ENCODE results near the gene KRT3. TPM values are rescaled to one million over a fixed set of nuclear protein-coding genes. Genes with fewer than 3 reads are reported as not detected.

KRT3 gene
- total and polyA plus RNA-seq, 7 experiments from 2014 or later: not detected

GRCh38 chr12:52769946-52770345 lies 26.0 kb downstream of the KRT3 start:
- peaks cover 0 to 5% (median 0%) of the 10 kb centered on the region in 11 donors for H3K9me3 Mint-ChIP-seq
- no peak overlapping the region for H3K27ac ChIP-seq (ENCODE audit: low read depth, low read length)
- ATAC-seq: no peak
- no peak overlapping the region for H3K4me3 ChIP-seq (ENCODE audit: low read length)
- H3K27me3 ChIP-seq (ENCODE audit: control insufficient read depth in 2 of 2, insufficient read depth in 2 of 2, low read length in 2 of 2): no peaks in the 10 kb centered on the region
- H3K36me3 ChIP-seq (ENCODE audit: control insufficient read depth in 2 of 3, insufficient read depth in 3 of 3, low read length in 3 of 3): no peaks in the 10 kb centered on the region
- ChIA-PET CTCF (interaction anchor here (0.6 kb wide), 1 partner anchor 475 kb away, joined by 3 read pairs; no protein-coding TSS in a partner anchor), POLR2A (no interaction called here)
- H3K4me1 Mint-ChIP-seq: peaks cover 0 to 1% (median 0%) of the 10 kb centered on the region in 7 donors
- no peak overlapping the region for H3K4me3 Mint-ChIP-seq
- DNase-seq: no peak
- H3K4me1 ChIP-seq (ENCODE audit: control insufficient read depth in 2 of 2, insufficient read depth in 2 of 2, low read length in 2 of 2): no peaks in the 10 kb centered on the region
- peaks cover 0 to 10% (median 0%) of the 10 kb centered on the region in 5 donors for H3K27me3 Mint-ChIP-seq
- no peaks in the 10 kb centered on the region for H3K9me3 ChIP-seq (ENCODE audit: control insufficient read depth in 2 of 3, low read length in 3 of 3)
- intact Hi-C loops (cut with micrococcal nuclease): no loop called here
- peak overlapping the region in 1 of 9 donors; percentile 92 for H3K27ac Mint-ChIP-seq
- H3K36me3 Mint-ChIP-seq: no peaks in the 10 kb centered on the region

GRCh38 chr12:52769354-52769753 lies 26.6 kb downstream of the KRT3 start:
- Histone ChIP-seq H3K27ac (ENCODE audit: low read depth, low read length) (no peak overlapping the region), H3K4me3 (ENCODE audit: low read length) (no peak overlapping the region), H3K27me3 (ENCODE audit: control insufficient read depth in 2 of 2, insufficient read depth in 2 of 2, low read length in 2 of 2) (no peaks in the 10 kb centered on the region), H3K36me3 (ENCODE audit: control insufficient read depth in 2 of 3, insufficient read depth in 3 of 3, low read length in 3 of 3) (no peaks in the 10 kb centered on the region), H3K4me1 (ENCODE audit: control insufficient read depth in 2 of 2, insufficient read depth in 2 of 2, low read length in 2 of 2) (no peaks in the 10 kb centered on the region), H3K9me3 (ENCODE audit: control insufficient read depth in 2 of 3, low read length in 3 of 3) (no peaks in the 10 kb centered on the region)
- Mint-ChIP-seq H3K9me3 (peaks cover 0 to 5% (median 0%) of the 10 kb centered on the region in 11 donors), H3K4me1 (peaks cover 0 to 1% (median 0%) of the 10 kb centered on the region in 7 donors), H3K36me3 (no peaks in the 10 kb centered on the region), H3K27ac (no peak overlapping the region), H3K27me3 (peaks cover 0 to 11% (median 0%) of the 10 kb centered on the region in 5 donors), H3K4me3 (no peak overlapping the region)
- CTCF ChIA-PET: no interaction called here
- ATAC-seq (no peak), DNase-seq (no peak)
- POLR2A ChIA-PET: no interaction called here
- intact Hi-C loops (cut with micrococcal nuclease): no loop called here

DNA sequence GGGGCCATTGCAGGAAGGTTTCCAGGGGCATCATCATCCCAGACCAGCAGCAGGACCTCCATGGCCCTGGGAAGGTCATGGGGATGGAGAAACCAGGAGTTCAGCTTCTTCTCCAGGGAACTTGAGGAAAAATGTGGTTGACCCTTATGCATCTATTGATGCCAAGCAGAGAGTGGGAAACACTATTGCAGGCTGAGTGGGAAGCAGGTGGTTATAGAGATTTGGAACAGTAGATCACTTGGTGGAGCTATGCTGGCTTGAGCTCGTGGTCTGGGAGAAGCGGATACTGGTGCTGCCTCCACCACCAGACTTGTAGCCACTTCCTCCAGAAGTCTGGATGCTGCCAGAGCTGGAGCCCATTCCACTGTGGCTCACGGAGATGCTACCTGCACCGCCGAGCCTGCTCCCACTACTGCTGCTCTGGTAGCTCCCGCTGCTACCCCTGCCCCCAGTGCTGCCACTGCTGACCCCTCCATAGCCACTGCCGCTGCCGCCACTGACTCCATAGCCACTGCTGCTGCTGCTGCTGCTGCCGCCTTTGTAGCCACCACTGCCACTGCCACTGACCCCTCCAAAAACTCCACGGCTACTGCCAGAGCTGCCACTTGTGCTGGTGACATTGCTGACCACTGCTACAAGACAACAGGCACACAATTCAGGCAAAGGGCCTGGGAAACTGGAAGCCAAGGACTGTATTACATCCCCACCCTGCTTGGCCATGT lies 27.3 kb downstream of the KRT3 start:
- Histone ChIP-seq H3K36me3 (ENCODE audit: control insufficient read depth in 2 of 3, insufficient read depth in 3 of 3, low read length in 3 of 3) (no peaks in the 10 kb centered on the region), H3K4me1 (ENCODE audit: control insufficient read depth in 2 of 2, insufficient read depth in 2 of 2, low read length in 2 of 2) (no peaks in the 10 kb centered on the region), H3K27ac (ENCODE audit: low read depth, low read length) (no peak overlapping the region), H3K9me3 (ENCODE audit: control insufficient read depth in 2 of 3, low read length in 3 of 3) (no peaks in the 10 kb centered on the region), H3K27me3 (ENCODE audit: control insufficient read depth in 2 of 2, insufficient read depth in 2 of 2, low read length in 2 of 2) (no peaks in the 10 kb centered on the region), H3K4me3 (ENCODE audit: low read length) (no peak overlapping the region)
- intact Hi-C loops (cut with micrococcal nuclease): no loop called here
- no peak overlapping the region for H3K27ac Mint-ChIP-seq
- H3K9me3 Mint-ChIP-seq: peaks cover 0 to 5% (median 0%) of the 10 kb centered on the region in 11 donors
- peaks cover 0 to 1% (median 0%) of the 10 kb centered on the region in 7 donors for H3K4me1 Mint-ChIP-seq
- DNase-seq (no peak), ATAC-seq (no peak)
- H3K4me3 Mint-ChIP-seq: no peak overlapping the region
- H3K27me3 Mint-ChIP-seq: peaks cover 0 to 11% (median 0%) of the 10 kb centered on the region in 5 donors
- CTCF ChIA-PET: interaction anchor here (0.7 kb wide), 2 partner anchors 87 to 1288 kb away, joined by 3 read pairs; no protein-coding TSS in a partner anchor
- POLR2A ChIA-PET: no interaction called here
- H3K36me3 Mint-ChIP-seq: no peaks in the 10 kb centered on the region

DNA sequence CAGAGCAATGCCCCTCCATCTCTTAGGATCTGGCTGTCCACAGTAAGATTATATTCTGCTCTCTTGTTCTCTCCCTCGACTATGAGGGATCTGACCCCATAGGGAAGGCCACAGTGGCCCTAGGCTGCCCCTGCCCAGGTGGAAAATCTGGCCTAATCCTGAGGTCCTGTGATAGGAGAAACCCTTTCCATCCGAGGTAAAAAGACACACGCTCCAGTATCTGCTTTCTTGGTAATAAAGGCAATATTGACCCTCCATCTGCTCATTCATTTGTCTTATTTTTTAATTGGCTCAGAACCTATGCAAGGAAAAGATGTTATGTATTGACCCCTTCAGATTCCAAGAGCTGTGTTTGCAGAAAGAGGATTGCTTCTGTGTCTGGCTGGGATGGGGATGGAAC lies 28.5 kb downstream of the KRT3 start:
- Histone ChIP-seq H3K27ac (ENCODE audit: low read depth, low read length) (no peak overlapping the region), H3K9me3 (ENCODE audit: control insufficient read depth in 2 of 3, low read length in 3 of 3) (no peaks in the 10 kb centered on the region), H3K4me1 (ENCODE audit: control insufficient read depth in 2 of 2, insufficient read depth in 2 of 2, low read length in 2 of 2) (no peaks in the 10 kb centered on the region), H3K36me3 (ENCODE audit: control insufficient read depth in 2 of 3, insufficient read depth in 3 of 3, low read length in 3 of 3) (no peaks in the 10 kb centered on the region), H3K27me3 (ENCODE audit: control insufficient read depth in 2 of 2, insufficient read depth in 2 of 2, low read length in 2 of 2) (no peaks in the 10 kb centered on the region), H3K4me3 (ENCODE audit: low read length) (no peak overlapping the region)
- DNase-seq (no peak), ATAC-seq (no peak)
- intact Hi-C loops (cut with micrococcal nuclease): no loop called here
- peaks cover 0 to 7% (median 0%) of the 10 kb centered on the region in 5 donors for H3K27me3 Mint-ChIP-seq
- H3K4me1 Mint-ChIP-seq: no peaks in the 10 kb centered on the region
- POLR2A ChIA-PET: no interaction called here
- peak overlapping the region in 2 of 9 donors; percentile 3 to 35 for H3K27ac Mint-ChIP-seq
- CTCF ChIA-PET: no interaction called here
- no peak overlapping the region for H3K4me3 Mint-ChIP-seq
- peaks cover 0 to 10% (median 2%) of the 10 kb centered on the region in 11 donors for H3K9me3 Mint-ChIP-seq
- peaks cover 0 to 2% (median 0%) of the 10 kb centered on the region in 5 donors for H3K36me3 Mint-ChIP-seq

DNA sequence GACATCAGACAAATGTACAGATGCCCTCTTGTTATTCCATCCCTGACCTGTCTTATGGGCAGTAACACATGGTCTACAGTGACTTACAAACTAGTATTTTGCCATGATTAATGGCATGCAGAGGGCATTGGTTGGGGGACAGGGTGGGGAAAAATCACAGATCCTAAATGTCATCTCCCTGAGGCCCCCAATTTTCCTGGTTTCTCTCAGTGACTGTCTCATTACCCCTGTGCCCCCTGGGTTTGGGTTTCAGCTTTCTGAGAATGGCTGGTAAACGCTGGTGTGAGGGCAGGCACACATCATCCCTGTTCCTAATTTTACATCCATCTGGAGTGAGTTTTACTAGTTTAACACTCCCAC lies 28.9 kb downstream of the KRT3 start:
- Histone ChIP-seq H3K27ac (ENCODE audit: low read depth, low read length) (no peak overlapping the region), H3K27me3 (ENCODE audit: control insufficient read depth in 2 of 2, insufficient read depth in 2 of 2, low read length in 2 of 2) (no peaks in the 10 kb centered on the region), H3K4me3 (ENCODE audit: low read length) (no peak overlapping the region), H3K9me3 (ENCODE audit: control insufficient read depth in 2 of 3, low read length in 3 of 3) (peaks cover 0 to under 1% (median 0%) of the 10 kb centered on the region in 3 experiments), H3K4me1 (ENCODE audit: control insufficient read depth in 2 of 2, insufficient read depth in 2 of 2, low read length in 2 of 2) (no peaks in the 10 kb centered on the region), H3K36me3 (ENCODE audit: control insufficient read depth in 2 of 3, insufficient read depth in 3 of 3, low read length in 3 of 3) (no peaks in the 10 kb centered on the region)
- intact Hi-C loops (cut with micrococcal nuclease): no loop called here
- no peak overlapping the region for H3K4me3 Mint-ChIP-seq
- peaks cover 0 to 6% (median 0%) of the 10 kb centered on the region in 5 donors for H3K36me3 Mint-ChIP-seq
- ChIA-PET POLR2A (no interaction called here), CTCF (no interaction called here)
- H3K9me3 Mint-ChIP-seq: peaks cover 0 to 14% (median 3%) of the 10 kb centered on the region in 11 donors
- peaks cover 0 to 7% (median 0%) of the 10 kb centered on the region in 5 donors for H3K27me3 Mint-ChIP-seq
- ATAC-seq: no peak
- H3K27ac Mint-ChIP-seq: peak overlapping the region in 2 of 9 donors; percentile 3 to 35
- no peaks in the 10 kb centered on the region for H3K4me1 Mint-ChIP-seq
- DNase-seq: no peak

GRCh38 chr12:52766351-52767019 lies 29.4 kb downstream of the KRT3 start:
- no peaks in the 10 kb centered on the region for H3K4me1 ChIP-seq (ENCODE audit: control insufficient read depth in 2 of 2, insufficient read depth in 2 of 2, low read length in 2 of 2)
- H3K36me3 ChIP-seq (ENCODE audit: control insufficient read depth in 2 of 3, insufficient read depth in 3 of 3, low read length in 3 of 3): no peaks in the 10 kb centered on the region
- ATAC-seq (no peak), DNase-seq (no peak)
- Mint-ChIP-seq H3K4me3 (no peak overlapping the region), H3K36me3 (peaks cover 0 to 6% (median 0%) of the 10 kb centered on the region in 5 donors), H3K27me3 (peaks cover 0 to 7% (median 0%) of the 10 kb centered on the region in 5 donors), H3K4me1 (no peaks in the 10 kb centered on the region), H3K27ac (peak overlapping the region in 2 of 9 donors; percentile 71 to 81), H3K9me3 (peaks cover 0 to 19% (median 6%) of the 10 kb centered on the region in 11 donors)
- intact Hi-C loops (cut with micrococcal nuclease): no loop called here
- ChIA-PET CTCF (no interaction called here), POLR2A (no interaction called here)
- no peak overlapping the region for H3K4me3 ChIP-seq (ENCODE audit: low read length)
- no peak overlapping the region for H3K27ac ChIP-seq (ENCODE audit: low read depth, low read length)
- H3K27me3 ChIP-seq (ENCODE audit: control insufficient read depth in 2 of 2, insufficient read depth in 2 of 2, low read length in 2 of 2): no peaks in the 10 kb centered on the region
- H3K9me3 ChIP-seq (ENCODE audit: control insufficient read depth in 2 of 3, low read length in 3 of 3): peaks cover 0 to 4% (median 0%) of the 10 kb centered on the region in 3 experiments

All from naive thymus-derived CD4-positive, alpha-beta T cell (primary cell).